Embryonic facial prominence (tissue), 1 donor: Measurements from ENCODE around the gene FAM32A.

Experiments used
- DNase-seq: peaks from one replicate; pipeline ENCODE4 v3.0.0-alpha.2; 2016; ENCODE audit errors: extremely low spot score

Gene FAM32A

DNA sequence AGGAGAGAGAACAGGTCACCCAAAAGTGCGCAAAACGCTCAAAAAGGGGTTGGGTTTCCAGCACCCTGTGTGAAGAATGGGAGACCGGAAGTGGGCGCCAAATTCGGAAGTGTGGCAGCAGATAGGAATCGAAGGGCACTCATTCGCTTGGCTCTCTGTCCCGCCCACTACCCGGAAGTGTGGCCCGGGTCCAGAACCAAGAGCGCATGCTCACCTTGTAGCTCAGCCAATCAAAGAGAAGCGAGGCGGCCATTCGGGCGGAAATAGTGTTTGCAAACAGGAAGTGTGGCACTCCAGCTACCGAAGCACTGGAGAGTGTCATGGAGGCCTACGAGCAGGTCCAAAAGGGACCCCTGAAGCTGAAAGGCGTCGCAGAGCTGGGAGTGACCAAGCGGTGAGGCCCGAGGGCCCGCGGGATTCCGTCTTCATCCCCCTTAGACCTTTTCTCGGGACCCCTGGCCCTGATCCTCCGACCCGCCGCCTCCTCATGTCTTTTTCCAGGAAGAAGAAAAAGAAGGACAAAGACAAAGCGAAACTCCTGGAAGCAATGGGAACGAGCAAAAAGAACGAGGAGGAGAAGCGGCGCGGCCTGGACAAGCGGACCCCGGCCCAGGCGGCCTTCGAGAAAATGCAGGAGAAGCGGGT, at the start of gene FAM32A:
FAM32A (plus strand) TSS at position 288 of the 645 bp plus-strand sequence; CDS start at position 321, 33 bp downstream.
- peak; percentile 97 for DNase-seq

DNA sequence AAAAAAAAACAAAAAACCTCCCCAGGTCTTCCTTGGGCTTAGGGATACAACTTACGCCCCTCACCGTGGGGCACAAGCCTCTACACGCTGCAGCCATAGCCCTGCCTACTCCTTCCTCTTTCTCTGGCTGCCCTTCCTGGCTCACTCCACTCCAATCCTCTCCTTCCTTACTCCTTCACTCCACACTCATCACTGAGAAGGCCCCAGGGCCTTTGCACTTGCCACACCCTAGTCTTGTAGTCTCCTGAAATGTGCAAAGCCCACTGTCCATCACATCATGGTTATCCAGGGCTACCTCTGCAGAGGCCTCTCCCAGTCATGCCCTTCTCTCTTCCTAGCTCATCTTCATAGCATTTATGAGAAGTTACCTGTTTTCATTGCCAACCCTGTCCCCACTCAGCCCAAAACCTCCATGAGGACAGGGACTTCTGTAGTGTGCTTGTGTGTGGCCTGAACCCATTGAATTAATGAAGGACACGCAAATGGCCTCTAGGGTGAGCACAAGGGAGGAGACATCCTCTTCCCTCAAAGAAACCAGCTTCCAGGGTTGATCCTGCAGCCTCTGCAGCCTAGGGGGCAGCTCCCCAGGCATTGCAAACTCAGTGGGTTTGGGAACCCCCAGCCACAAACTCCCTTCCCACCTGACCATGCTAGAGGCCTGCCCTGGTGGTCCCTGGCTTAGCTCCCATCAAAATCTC, 49.6 kb upstream of the FAM32A start:
- DNase-seq, result no peak

DNA sequence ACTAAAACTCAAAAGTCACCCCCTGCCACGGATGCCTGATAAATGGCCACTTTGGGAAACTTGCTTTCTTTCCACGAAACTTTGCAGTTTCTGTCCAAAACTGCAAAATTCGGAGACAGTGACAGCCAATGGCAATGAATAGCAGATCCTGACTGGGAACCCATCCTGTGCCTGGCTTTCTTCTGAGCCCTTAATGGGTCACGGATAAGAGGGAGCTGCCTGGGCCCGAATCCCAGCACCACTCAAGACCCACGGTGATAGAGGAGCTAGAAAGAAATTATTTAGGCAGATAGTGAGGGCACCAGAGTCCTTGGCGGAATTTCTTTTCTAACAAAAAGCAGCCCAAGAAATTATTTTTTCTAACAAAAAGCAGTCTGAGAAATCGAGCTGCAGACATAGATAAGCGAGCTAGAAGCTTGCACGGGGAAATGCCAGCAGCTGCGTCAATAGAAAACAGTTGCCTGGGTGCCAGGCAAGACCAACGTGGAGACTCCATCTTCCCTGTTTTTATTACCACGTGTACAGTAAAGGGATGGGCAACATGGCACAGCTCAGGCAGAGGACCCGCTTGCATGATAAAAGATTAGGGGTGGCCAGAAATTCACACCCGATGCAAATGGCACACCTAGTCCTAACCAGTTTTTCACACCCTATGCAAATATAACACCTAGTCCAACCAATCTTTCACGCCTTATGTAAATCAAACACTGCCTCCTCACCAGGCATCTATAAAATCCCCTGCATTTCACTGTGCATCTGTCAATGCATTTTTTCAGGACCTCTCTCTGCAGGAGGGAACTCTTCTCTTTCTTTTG, 48.8 kb upstream of the FAM32A start:
- DNase-seq, result no peak

DNA sequence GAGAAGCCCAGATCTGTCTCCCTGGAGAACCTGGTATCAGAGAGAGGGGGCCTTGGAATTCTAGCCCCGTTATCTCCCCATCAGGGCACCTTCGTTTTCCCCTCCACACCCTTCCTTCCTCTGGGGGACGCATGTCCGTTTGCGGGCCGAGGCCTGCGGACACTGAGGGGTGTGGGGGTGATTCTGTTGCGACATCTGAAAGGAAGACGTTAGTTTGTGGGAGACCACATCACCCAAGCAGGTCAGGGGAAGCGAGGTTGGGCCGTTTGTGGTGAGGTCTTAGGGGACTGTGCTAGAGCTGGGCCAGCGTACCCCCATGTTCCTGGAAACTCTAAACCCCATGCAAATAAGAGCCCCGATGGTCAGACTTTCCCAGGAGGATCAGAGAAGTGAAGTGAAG, 45.5 kb upstream of the FAM32A start:
- no peak for DNase-seq

DNA sequence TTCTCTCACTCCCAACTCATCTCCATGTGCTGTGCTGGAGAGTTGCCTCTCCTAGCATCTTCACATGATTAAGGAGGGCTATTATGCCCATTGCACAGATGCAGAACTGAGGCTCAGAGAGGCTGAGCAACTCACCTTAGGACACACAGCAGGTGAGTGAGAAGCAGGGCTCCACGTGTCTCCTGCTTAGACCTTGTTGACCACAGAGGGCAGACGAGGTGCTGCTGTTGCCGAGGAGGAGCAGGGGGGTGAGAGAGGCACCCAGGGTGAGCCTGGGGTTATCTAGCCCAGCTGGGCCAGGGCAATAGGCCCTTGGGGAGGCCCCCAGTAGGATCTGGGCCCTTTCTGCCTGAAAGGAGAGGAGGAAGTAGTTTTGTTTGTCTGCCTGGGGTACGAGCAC, 44.2 kb upstream of the FAM32A start:
- no peak for DNase-seq

DNA sequence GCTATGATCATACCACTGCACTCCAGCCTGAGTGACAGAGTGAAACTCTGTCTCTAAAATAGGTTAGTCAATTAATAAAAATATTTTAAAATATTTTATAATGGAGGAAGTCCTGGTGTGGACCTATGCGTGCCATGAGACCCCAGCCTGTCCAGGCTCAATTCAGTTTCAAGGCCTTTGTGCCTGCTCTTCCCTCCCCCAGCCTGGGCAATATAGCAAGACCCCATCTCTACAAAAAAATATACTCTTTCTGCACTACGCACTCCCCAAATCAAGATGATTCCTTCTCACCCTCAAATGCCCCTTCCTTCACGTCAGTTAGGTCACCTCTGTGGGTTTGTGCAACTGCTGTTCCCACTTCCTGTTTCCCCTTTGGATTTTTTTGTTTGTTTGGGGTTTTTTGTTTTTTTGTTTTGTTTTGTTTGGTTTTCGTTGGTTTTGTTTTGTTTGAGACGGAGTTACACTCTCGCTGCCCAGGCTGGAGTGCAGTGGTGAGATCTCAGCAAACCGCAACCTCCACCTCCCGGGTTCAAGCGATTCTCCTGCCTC, 43.1 kb upstream of the FAM32A start:
- no peak for DNase-seq

DNA sequence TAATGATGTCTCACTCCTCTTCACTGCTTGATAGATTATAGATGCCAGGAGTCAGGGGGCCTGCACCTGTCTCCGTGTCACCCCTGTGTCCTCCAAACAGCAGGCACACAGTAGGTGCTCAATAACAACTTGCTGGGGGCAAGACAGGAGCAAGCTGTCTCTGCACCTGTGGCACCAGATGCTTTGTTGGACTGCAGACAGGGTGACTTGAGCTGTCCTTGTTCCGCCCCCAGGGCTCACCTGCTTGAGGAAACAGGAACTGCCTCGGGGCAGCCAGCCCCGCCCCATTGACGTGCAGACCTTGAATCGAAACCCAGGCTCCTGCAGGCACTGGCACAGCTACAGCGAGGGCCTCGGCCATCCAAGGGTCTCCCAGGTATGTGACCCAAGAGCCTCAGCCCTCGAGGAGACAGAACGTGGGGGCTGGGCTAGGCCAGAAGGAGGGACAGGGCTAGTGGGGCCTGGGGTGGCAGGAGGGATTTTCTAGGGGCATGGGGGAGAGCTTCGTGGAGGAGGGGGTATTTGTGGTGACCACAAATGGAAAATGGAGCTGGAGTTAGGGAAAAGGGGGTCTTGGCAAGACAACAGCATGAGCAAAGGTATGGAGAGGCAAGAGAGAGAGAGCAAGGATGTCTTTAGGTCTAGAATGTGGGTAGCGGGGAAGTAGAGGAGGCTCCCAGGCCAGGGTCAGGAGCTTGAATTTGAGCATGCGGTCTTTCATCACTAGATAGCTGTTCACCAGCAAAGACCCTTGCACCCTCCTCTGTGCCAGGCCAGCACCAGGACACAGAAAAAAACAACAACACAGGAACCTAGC, 41.6 kb upstream of the FAM32A start, which contains the start of gene HSH2D:
HSH2D (plus strand) TSS at position 287 of the 817 bp plus-strand sequence. CDS start 5,066 bp downstream, outside the sequence.
- DNase-seq, result no peak

DNA sequence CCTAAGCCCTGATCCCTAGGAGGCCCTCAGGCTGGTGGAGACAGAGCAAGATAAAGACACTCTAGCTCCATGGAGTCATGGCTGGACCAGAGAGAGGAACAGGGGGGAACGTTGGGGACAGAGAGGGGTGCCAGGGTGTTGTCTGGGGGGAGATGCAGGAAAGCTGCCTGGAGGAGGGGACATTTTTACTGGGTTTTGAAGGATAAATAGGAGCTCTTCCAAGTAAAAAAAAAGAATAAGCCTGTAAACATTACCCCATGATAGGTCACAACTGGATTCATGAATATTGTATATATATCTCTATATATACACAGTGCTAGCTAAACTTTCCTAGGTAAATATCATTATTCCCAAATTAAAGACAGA, 41.0 kb upstream of the FAM32A start:
- no peak for DNase-seq

DNA sequence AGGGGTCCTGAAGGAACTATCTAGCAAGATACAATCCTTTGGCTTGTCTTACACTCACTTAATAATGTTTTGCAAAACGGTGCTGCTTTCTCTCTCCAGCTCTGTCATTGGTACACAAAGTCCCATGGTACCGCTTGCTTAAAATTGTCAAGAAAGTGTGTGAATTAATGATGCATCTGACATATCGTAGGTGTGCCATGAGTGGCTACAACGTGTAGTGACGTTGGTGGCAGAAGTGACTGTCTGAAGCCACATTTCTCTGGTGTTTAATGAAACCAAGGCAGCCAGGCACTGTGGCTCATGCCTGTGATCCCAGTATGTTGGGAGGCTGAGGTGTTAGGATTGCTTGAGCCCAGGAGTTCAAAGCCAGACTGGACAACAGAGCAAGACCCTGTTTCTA, 39.1 kb upstream of the FAM32A start:
- no peak for DNase-seq

DNA sequence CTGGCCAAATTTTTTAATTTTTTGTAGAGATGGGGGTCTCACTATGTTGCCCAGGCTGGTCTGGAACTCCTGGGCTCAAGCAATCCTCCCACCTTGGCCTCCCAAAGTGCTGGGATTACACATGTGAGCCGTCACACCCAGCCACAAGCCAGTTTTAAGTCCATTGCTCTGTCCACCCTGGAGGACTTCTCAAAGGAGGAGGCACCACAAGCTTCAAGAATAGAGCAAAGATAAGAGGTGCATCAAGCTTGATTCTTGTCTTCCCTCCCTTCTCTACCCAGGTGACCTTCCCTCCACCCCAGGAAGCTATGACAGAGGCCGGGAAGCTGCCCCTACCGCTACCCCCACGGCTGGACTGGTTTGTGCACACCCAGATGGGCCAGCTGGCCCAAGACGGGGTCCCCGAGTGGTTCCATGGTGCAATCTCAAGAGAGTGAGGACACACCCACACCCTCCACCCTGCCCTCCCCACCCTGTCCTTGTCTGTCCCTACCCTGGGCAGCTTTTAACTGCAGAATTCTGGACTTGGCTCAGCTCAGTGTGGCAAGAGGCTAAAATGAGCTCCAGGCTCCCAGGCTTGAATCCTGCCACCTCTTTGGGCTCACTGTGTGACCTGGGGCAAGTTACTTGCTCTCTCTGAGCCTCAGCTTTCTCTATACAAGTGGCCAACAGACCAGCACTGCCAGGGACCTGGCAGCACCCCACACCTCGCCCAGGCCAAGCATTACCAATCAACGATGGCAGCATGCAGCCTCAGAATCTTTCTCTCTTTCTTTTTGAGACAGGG, 36.6 kb upstream of the FAM32A start:
- DNase-seq, result no peak

DNA sequence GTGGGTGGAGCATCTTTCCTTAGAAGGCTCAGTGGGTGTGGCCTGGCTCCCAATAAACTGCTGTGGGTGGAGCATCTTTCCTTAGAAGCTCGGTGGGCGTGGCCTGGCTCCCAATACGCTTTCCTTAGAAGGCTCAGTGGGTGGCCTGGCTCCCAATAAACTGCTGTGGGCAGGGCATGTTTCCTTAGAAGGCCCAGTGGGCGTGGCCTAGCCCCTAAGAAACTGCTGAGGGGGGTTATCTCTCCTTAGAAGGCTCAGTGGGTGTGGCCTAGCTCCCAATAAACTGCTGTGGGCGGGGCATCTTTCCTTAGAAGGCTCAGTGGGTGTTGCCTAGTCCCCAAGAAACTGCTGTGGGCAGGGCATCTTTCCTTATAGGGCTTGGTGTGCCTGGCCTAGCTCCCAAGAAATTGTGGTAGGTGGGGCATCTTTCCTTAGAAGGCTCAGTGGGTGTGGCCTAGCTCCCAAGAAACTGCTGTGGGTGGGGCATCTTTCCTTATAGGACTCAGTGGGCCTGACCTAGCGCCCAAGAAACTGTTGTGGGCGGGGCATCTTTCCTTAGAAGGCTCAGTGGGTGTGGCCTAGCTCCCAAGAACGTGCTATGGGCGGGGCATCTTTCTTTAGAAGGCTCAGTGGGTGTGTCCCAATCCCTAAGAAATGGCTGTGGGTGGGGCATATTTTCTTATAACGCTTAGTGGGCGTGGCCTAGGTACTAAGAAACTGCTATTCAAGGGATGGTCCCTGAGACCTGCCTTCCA, 31.5 kb upstream of the FAM32A start:
- no peak for DNase-seq

DNA sequence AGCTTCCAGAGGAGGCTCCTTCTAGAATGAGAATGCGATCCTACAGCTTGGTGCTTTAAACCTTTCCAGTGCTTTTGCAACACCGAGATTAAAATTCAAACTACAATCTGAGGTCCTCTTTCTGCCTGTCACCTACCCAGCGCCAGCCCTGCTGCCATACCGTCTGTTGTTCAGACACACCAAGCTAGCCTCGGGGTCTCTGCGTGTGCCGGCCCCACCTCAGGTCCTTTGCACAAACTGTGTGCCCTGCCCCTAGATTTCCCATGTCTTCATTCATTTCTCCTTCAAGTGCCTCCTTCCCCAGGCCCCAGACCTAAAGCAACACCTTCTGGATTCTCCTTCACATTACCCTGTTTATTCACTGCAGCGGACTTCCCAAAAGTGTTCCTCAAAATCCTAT, 30.7 kb upstream of the FAM32A start:
- DNase-seq, result no peak

DNA sequence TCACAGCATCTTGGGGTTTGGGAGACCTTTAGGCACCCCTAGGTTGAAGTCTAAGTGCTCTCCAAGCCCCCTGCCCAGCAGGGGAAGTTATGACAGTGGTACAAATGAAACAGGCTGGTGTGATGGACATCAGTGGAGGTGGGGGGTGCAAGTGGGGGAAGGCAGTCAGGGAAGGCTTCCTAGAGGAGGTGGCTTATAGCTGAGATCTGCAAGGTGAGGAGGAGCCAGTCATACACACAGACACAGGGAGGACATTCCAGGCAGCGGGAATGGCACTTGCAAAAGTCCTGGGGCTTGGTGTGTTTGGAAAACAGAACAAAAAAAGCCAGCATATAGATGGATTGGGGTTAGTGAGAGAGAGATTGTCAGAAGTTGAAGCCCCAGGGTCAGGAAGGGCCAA, 30.1 kb upstream of the FAM32A start:
- DNase-seq, result no peak

DNA sequence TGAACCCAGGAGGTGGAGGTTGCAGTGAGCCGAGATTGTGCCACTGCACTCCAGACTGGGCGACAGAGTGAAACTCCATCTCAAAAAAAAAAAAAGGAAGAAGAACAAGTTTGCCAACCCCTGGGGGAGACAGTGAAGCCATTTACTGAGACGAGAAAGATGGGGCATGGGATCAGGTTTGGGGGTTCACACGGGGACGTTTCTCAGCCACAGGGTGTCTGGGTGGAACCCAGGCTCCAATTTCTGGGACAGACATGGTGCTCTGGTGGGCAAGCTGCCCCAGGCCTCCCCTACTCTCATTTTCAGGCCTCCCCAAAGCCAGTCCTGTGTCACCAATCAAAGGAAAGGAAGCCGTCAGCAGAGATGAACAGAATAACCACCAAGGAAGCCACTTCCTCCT, 28.3 kb upstream of the FAM32A start:
- no peak for DNase-seq

DNA sequence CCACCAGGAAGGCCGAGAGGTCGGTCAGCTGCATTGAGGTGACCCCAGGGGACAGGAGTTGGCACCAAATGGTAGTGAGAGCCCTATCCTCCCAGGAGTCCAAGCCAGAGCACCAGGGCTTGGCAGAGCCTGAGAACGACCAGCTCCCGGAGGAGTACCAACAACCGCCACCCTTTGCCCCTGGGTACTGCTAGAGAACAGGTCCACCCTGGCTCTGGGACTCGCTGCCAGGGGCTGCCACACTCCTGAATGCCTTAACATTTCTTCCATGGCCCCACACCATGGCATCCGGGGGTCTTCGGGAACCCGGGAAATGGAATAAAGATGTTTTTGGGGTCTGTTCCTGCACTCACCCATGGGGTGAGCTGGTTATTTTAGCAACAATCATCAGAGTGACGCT, 27.6 kb upstream of the FAM32A start:
- DNase-seq, result no peak

DNA sequence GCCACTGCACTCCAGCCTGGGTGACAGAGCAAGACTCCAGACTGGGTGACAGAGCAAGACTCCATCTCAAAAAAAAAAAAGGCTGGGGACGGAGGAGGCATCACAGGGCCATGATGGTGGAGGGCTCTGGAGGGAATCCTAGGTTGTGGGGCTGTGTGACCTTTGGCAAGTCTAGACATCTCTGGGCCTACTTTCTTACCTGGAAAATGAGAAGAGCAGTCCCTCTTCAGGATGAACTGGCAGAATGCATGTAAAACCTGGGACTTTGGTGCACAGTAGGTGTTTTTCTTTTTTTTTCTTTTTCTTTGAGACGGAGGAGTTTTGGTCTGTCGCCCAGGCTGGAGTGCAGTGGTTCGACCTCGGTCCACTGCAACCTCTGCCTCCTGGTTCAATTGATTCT, 25.6 kb upstream of the FAM32A start:
- DNase-seq, result no peak

DNA sequence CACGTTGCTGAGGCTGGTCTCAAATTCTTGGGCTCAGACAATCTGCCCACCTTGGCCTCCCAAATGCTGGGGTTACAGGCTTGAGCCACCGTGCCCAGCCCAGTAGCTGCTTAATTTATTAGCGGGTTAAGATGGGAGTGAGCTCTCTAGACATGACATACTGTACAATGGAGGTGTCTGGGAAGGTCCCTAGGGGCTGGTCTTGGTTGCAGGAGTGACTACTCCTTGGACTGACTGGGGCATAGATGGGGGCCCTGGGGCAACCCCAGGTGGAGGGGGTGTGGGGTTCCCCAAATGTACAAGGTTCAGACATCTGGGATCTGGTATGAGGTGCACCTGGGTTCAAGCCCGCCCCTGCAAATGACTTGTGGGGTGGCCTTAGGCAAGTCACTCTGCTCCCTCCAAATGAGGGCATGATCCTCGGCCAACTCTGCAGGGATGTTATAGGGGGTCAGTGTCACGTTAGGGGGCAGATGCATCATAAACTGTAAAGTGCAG, 24.7 kb upstream of the FAM32A start:
- DNase-seq, result no peak

DNA sequence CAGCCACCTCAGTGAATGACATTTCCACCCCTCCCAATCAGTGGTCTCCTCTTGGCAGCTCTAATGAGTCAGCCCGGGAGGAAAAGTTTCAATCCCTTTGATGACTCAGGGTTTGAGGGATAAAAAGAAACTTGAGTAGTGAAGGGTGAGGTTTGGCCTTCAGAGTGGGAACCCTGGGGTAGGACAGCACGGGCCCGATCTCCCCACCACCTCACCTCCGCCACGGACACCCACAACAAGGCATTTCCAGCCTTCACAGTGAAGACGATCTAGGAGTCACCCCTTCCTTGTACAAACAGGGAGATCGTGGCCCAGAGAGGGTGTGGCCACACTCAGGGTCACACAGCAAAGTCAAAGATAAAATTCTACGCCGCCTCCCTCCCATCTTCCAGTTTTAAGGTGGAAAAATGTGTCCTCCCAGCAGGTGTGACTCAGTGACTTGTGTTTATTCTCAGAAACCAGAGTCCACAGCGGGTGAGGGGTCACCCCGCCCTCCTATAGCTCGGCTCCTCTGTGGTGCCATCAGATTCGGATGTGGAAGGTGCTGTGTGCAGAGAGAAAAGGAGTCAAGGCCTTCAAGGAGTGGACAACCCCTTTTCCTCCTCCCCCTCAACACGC, 24.2 kb upstream of the FAM32A start:
- no peak for DNase-seq

DNA sequence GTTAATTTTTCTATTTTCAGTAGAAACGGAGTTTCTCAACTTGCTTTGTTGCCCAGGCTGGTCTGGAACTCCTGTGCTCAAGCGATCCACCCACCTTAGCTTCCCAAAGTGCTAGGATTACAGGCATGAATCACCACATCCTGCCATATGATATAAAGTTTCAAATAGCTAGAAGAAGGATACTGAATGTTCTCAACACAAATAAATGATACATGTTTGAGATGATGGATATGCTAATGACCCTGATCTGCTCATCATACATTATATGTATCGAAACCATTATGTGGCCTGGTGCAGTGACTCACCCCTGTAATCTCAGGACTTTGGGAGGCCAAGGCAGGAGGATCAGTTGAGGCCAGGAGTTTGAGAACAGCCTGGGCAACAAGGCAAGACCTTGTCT, 23.4 kb upstream of the FAM32A start:
- no peak for DNase-seq
